ENCODE data around the gene JPT2.

GRCh38 chr16:1706386-1707192 is 28.5 kb downstream of the JPT2 start:
- TF ChIP-seq USF2 (IDR thresholded peaks at IDR 0.05; ENCODE audit: borderline replicate concordance, low read depth, low read length) (no peak), BHLHE40 (IDR thresholded peaks at IDR 0.05; ENCODE audit: borderline replicate concordance in 1 of 2, low read depth in 2 of 2, low read length in 1 of 2) (no peak), CBFB (IDR thresholded peaks at IDR 0.05; ENCODE audit: low read depth) (no peak), EZH2 (IDR thresholded peaks at IDR 0.05; ENCODE audit: borderline replicate concordance, control insufficient read depth, low read depth, low read length) (no peak), EGR1 (IDR thresholded peaks at IDR 0.05; ENCODE audit: borderline replicate concordance in 1 of 2, low read depth in 2 of 2, low read length in 2 of 2) (peak in 1 of 2 experiments; percentile 79; a peak in 2 of 3 replicates), POLR2A (IDR thresholded peaks at IDR 0.05; ENCODE audit: low read depth, low read length) (no peak), SMC3 (IDR thresholded peaks at IDR 0.05; ENCODE audit: borderline replicate concordance, low read length) (no peak), USF1 (IDR thresholded peaks at IDR 0.05; ENCODE audit: borderline replicate concordance, extremely low read length, insufficient read depth, low read depth, low read length) (no peak), ELK1 (IDR thresholded peaks at IDR 0.05; ENCODE audit: low read depth, low read length) (no peak), TCF12 (IDR thresholded peaks at IDR 0.05; ENCODE audit: low read depth, low read length) (0 out of 2 replicates have a peak, but pooled peaks have one; percentile 37), POLR2AphosphoS5 (IDR thresholded peaks at IDR 0.05; ENCODE audit: low read length) (no peak), NFIC (IDR thresholded peaks at IDR 0.05; ENCODE audit: low read depth, low read length) (no peak)
- TF ChIP-seq, protein P1, sequence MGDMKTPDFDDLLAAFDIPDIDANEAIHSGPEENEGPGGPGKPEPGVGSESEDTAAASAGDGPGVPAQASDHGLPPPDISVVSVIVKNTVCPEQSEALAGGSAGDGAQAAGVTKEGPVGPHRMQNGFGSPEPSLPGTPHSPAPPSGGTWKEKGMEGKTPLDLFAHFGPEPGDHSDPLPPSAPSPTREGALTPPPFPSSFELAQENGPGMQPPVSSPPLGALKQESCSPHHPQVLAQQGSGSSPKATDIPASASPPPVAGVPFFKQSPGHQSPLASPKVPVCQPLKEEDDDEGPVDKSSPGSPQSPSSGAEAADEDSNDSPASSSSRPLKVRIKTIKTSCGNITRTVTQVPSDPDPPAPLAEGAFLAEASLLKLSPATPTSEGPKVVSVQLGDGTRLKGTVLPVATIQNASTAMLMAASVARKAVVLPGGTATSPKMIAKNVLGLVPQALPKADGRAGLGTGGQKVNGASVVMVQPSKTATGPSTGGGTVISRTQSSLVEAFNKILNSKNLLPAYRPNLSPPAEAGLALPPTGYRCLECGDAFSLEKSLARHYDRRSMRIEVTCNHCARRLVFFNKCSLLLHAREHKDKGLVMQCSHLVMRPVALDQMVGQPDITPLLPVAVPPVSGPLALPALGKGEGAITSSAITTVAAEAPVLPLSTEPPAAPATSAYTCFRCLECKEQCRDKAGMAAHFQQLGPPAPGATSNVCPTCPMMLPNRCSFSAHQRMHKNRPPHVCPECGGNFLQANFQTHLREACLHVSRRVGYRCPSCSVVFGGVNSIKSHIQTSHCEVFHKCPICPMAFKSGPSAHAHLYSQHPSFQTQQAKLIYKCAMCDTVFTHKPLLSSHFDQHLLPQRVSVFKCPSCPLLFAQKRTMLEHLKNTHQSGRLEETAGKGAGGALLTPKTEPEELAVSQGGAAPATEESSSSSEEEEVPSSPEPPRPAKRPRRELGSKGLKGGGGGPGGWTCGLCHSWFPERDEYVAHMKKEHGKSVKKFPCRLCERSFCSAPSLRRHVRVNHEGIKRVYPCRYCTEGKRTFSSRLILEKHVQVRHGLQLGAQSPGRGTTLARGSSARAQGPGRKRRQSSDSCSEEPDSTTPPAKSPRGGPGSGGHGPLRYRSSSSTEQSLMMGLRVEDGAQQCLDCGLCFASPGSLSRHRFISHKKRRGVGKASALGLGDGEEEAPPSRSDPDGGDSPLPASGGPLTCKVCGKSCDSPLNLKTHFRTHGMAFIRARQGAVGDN (IDR thresholded peaks at IDR 0.05): no peak
- TF ChIP-seq, protein P2, sequence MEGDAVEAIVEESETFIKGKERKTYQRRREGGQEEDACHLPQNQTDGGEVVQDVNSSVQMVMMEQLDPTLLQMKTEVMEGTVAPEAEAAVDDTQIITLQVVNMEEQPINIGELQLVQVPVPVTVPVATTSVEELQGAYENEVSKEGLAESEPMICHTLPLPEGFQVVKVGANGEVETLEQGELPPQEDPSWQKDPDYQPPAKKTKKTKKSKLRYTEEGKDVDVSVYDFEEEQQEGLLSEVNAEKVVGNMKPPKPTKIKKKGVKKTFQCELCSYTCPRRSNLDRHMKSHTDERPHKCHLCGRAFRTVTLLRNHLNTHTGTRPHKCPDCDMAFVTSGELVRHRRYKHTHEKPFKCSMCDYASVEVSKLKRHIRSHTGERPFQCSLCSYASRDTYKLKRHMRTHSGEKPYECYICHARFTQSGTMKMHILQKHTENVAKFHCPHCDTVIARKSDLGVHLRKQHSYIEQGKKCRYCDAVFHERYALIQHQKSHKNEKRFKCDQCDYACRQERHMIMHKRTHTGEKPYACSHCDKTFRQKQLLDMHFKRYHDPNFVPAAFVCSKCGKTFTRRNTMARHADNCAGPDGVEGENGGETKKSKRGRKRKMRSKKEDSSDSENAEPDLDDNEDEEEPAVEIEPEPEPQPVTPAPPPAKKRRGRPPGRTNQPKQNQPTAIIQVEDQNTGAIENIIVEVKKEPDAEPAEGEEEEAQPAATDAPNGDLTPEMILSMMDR (IDR thresholded peaks at IDR 0.05 in 2 of 3, conservative IDR thresholded peaks at IDR 0.05 in 1 of 3; ENCODE audit: control insufficient read depth in 2 of 3, extremely low read depth in 1 of 3, insufficient read depth in 1 of 3, low read depth in 3 of 3, low read length in 3 of 3): no peak
